PC-9 (cell line): ENCODE data around the gene CIAO2B. TPM values are rescaled to one million over a fixed set of nuclear protein-coding genes. Genes with fewer than 3 reads are reported as not detected.

Source experiments
- BruUV-seq: library from RNA; stranded (reverse); fragments of 400-500 nt; replicated peaks from 2 replicates; lab custom pipeline; 2021; lab: Mats Ljungman, UMichigan
- CTCF ChIA-PET: fragments of 300-600 bp; sonication (Branson Sonifier 250); formaldehyde crosslinking; loops from one replicate; lab custom pipeline; 2022; ENCODE audit warnings: antibody characterized with exemption; lab: Charles Lee
- POLR2A ChIA-PET: fragments of 300-600 bp; sonication (Branson Sonifier 250); formaldehyde crosslinking; loops from one replicate; lab custom pipeline; 2022; ENCODE audit warnings: antibody characterized with exemption; ENCODE audit not compliant: unreplicated experiment; lab: Charles Lee
- DNase-seq, 2 experiments: peaks; one replicate each; pipeline versions ENCODE4 v3.0.0 to v3.0.0-alpha.2; 2015 to 2022; ENCODE audit warnings: mixed read lengths in 1 of 2
- H2AFZ ChIP-seq: fragments of 200-600 bp; sonication (generic); 2 replicates; pipeline ENCODE4 v1.8.1; 2017; ENCODE audit warnings: antibody characterized with exemption
- H3F3A ChIP-seq: fragments of 200-600 bp; sonication (generic); 2 replicates; pipeline ENCODE4 v1.8.1; 2017; ENCODE audit warnings: antibody characterized with exemption, mild to moderate bottlenecking, low read depth; ENCODE audit not compliant: insufficient read depth
- H3K27ac ChIP-seq: fragments of 200-600 bp; sonication (generic); 2 replicates; pipeline ENCODE4 v1.6.1; 2016; ENCODE audit warnings: mixed run types
- H3K27me3 ChIP-seq: fragments of 200-600 bp; sonication (generic); 2 replicates; pipeline ENCODE4 v1.6.1; 2016; ENCODE audit warnings: low read depth, mixed run types; ENCODE audit not compliant: insufficient read depth
- H3K36me3 ChIP-seq: fragments of 200-600 bp; sonication (generic); 2 replicates; pipeline ENCODE4 v1.6.1; 2016; ENCODE audit warnings: low read depth, mixed run types
- H3K4me1 ChIP-seq: fragments of 200-600 bp; sonication (generic); replicated peaks from 2 replicates; pipeline ENCODE4 v1.6.1; 2016; ENCODE audit warnings: mixed run types; ENCODE audit not compliant: insufficient read depth
- H3K4me2 ChIP-seq: fragments of 200-600 bp; sonication (generic); 2 replicates; pipeline ENCODE4 v1.6.1; 2017; ENCODE audit warnings: mixed run types
- H3K4me3 ChIP-seq: fragments of 200-600 bp; sonication (generic); 2 replicates; pipeline ENCODE4 v1.6.1; 2016; ENCODE audit warnings: mixed run types
- H3K79me2 ChIP-seq: fragments of 200-600 bp; sonication (generic); 2 replicates; pipeline ENCODE4 v1.6.1; 2017; ENCODE audit warnings: low read depth, mixed run types
- H3K9me2 ChIP-seq: fragments of 200-600 bp; sonication (generic); 2 replicates; pipeline ENCODE4 v1.8.1; 2017; ENCODE audit warnings: mild to moderate bottlenecking; ENCODE audit not compliant: insufficient read depth
- H3K9me3 ChIP-seq: fragments of 200-600 bp; sonication (generic); 2 replicates; pipeline ENCODE4 v1.8.1; 2016; ENCODE audit warnings: low read depth; ENCODE audit not compliant: insufficient read depth
- H4K20me1 ChIP-seq: fragments of 200-600 bp; sonication (generic); 2 replicates; pipeline ENCODE4 v1.8.1; 2017; ENCODE audit not compliant: insufficient read depth
- EZH2 ChIP-seq: fragments of 200-600 bp; sonication (generic); IDR thresholded peaks from 2 replicates; pipeline ENCODE4 v1.8.0; 2017; ENCODE audit warnings: antibody characterized with exemption, low read depth
- intact Hi-C: fragments of 100-400 bp; cut with micrococcal nuclease; formaldehyde crosslinking; loops from one replicate; pipeline ENCODE4 v1.10.0; 2022; ENCODE audit not compliant: unreplicated experiment
- total RNA-seq: library from RNA; stranded (reverse); gene quantifications from 2 replicates; pipeline ENCODE4 v1.2.3, GENCODE V29; 2021
- TF ChIP-seq, protein P1 (sequence below): fragments of 200-600 bp; sonication (generic); conservative IDR thresholded peaks from 2 replicates; pipeline ENCODE4 v1.6.1; 2017; ENCODE audit warnings: mixed run types, antibody characterized with exemption, mild to moderate bottlenecking, moderate library complexity

CIAO2B gene
- total RNA-seq, 1 experiment from 2014 or later = 87.1 TPM

- Histone ChIP-seq H3K4me3 (no peak overlapping the region), H4K20me1 (no peaks in the 10 kb centered on the region), H2AFZ (no peak overlapping the region), H3K4me1 (peaks cover 7% of the 10 kb centered on the region), H3K9me2 (no peaks in the 10 kb centered on the region), H3K4me2 (no peak overlapping the region), H3K27ac (no peak overlapping the region), H3K9me3 (no peaks in the 10 kb centered on the region), H3K36me3 (no peaks in the 10 kb centered on the region), H3K79me2 (no peaks in the 10 kb centered on the region), H3F3A (peaks cover 23% of the 10 kb centered on the region; the same call in 1 of the 2 replicates), H3K27me3 (no peaks in the 10 kb centered on the region)
- TF ChIP-seq, protein P1, sequence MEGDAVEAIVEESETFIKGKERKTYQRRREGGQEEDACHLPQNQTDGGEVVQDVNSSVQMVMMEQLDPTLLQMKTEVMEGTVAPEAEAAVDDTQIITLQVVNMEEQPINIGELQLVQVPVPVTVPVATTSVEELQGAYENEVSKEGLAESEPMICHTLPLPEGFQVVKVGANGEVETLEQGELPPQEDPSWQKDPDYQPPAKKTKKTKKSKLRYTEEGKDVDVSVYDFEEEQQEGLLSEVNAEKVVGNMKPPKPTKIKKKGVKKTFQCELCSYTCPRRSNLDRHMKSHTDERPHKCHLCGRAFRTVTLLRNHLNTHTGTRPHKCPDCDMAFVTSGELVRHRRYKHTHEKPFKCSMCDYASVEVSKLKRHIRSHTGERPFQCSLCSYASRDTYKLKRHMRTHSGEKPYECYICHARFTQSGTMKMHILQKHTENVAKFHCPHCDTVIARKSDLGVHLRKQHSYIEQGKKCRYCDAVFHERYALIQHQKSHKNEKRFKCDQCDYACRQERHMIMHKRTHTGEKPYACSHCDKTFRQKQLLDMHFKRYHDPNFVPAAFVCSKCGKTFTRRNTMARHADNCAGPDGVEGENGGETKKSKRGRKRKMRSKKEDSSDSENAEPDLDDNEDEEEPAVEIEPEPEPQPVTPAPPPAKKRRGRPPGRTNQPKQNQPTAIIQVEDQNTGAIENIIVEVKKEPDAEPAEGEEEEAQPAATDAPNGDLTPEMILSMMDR = no peak
- TF ChIP-seq EZH2 = no peak
- POLR2A ChIA-PET = no interaction called here
- no TSS peak for BruUV-seq
- intact Hi-C loops = loop anchor here (10.0 kb wide), 1 partner anchor 573 kb away; no protein-coding TSS in a partner anchor
- CTCF ChIA-PET = interaction anchor here (0.6 to 0.7 kb wide), 2 partner anchors 627 to 835 kb away, joined by 3 to 4 read pairs; no protein-coding TSS in a partner anchor
- no peak for DNase-seq
Observed at GRCh38 chr16:66891797-66892196, 42.4 kb downstream of the CIAO2B start.

DNA sequence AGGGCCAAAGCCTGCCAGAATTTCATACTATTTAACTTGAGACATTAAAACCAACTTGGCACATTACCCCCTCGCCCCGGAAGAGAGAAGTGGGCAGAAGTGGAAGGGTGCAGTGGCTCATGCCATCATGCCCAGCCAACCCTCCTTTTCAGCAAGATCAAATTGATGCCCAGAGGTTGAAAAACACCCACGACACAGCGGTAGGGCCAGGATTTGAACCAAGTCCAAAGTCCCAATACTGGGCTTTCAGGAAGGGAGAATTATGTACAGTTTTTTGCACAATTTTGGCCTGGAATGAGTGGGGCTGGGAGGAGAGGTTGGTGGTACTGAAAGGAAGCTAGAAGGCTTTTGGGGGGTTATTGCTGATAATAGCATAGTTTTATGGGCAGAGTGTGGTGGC is 42.8 kb downstream of the CIAO2B start:
- BruUV-seq = no TSS peak
- ChIA-PET CTCF (no interaction called here), POLR2A (no interaction called here)
- no peaks in the 10 kb centered on the region for H3K9me3 ChIP-seq
- peaks cover 26% of the 10 kb centered on the region; the same call in 1 of the 2 replicates for H3F3A ChIP-seq
- H3K27ac ChIP-seq = no peak overlapping the region
- DNase-seq = no peak
- H3K27me3 ChIP-seq = no peaks in the 10 kb centered on the region
- no peak for TF ChIP-seq EZH2
- TF ChIP-seq, protein P1 = no peak
- 0 out of 2 replicates have a peak, but pooled peaks cover 3% of the 10 kb centered on the region for H4K20me1 ChIP-seq
- peaks cover 7% of the 10 kb centered on the region for H3K4me1 ChIP-seq
- H3K79me2 ChIP-seq = no peaks in the 10 kb centered on the region
- H3K36me3 ChIP-seq = no peaks in the 10 kb centered on the region
- H3K9me2 ChIP-seq = no peaks in the 10 kb centered on the region
- H2AFZ ChIP-seq = no peak overlapping the region
- no peak overlapping the region for H3K4me2 ChIP-seq
- H3K4me3 ChIP-seq = no peak overlapping the region
- intact Hi-C loops = loop anchor here (10.0 kb wide), 1 partner anchor 573 kb away; no protein-coding TSS in a partner anchor

- CTCF ChIA-PET = no interaction called here
- Histone ChIP-seq H3K4me3 (no peak overlapping the region), H3K79me2 (no peaks in the 10 kb centered on the region), H4K20me1 (0 out of 2 replicates have a peak, but pooled peaks cover 4% of the 10 kb centered on the region), H3K9me3 (no peaks in the 10 kb centered on the region), H2AFZ (no peak overlapping the region), H3K27ac (no peak overlapping the region), H3K36me3 (peaks cover 5% of the 10 kb centered on the region; the same call in 1 of the 2 replicates), H3K4me2 (no peak overlapping the region), H3K27me3 (no peaks in the 10 kb centered on the region), H3K9me2 (no peaks in the 10 kb centered on the region), H3K4me1 (peaks cover 12% of the 10 kb centered on the region), H3F3A (peaks cover 31% of the 10 kb centered on the region; the same call in 1 of the 2 replicates)
- intact Hi-C loops = loop anchor here (10.0 kb wide), 1 partner anchor 574 kb away; no protein-coding TSS in a partner anchor
- no peak for TF ChIP-seq EZH2
- TF ChIP-seq, protein P1 = no peak
- no TSS peak for BruUV-seq
- no peak for DNase-seq
- POLR2A ChIA-PET = no interaction called here
Observed at GRCh38 chr16:66890799-66891198, 43.4 kb downstream of the CIAO2B start.
